PC-3 (cell line): ENCODE measurements around the gene PON1. TPM values are rescaled to one million over a fixed set of nuclear protein-coding genes. Genes with fewer than 3 reads are reported as not detected.

Experiments
- ATAC-seq: fragments of 200-7000 bp; cut with Tn5 transposase; 2 replicates; pipeline ENCODE4 v1.9.1; 2020; ENCODE audit warnings: mild to moderate bottlenecking, moderate library complexity
- BruUV-seq: library from RNA; stranded (reverse); fragments of 400-500 nt; replicated peaks from 2 replicates; lab custom pipeline; 2021; lab: Mats Ljungman, UMichigan
- CTCF ChIA-PET: fragments of 300-600 bp; sonication (Branson Sonifier 250); formaldehyde crosslinking; loops from one replicate; lab custom pipeline; 2022; ENCODE audit warnings: antibody characterized with exemption; lab: Charles Lee
- POLR2A ChIA-PET: fragments of 300-600 bp; sonication (Branson Sonifier 250); formaldehyde crosslinking; loops from one replicate; lab custom pipeline; 2022; ENCODE audit warnings: antibody characterized with exemption; ENCODE audit not compliant: unreplicated experiment; lab: Charles Lee
- DNase-seq: peaks from one replicate; pipeline ENCODE4 v3.0.0-alpha.2; 2015
- H2AFZ ChIP-seq: fragments of 300-600 bp; sonication (generic); 2 replicates; pipeline ENCODE4 v1.6.0; 2016; ENCODE audit warnings: antibody characterized with exemption, low read length
- H3F3A ChIP-seq: fragments of 300-600 bp; sonication (generic); one replicate; pipeline ENCODE4 v1.6.0; 2017; ENCODE audit warnings: antibody characterized with exemption, low read length, control low read depth, mild to moderate bottlenecking; ENCODE audit not compliant: unreplicated experiment
- H3K27ac ChIP-seq: fragments of 300-600 bp; sonication (generic); 2 replicates; pipeline ENCODE4 v1.5.1; 2016; ENCODE audit warnings: mild to moderate bottlenecking, low read length
- H3K27me3 ChIP-seq: fragments of 300-600 bp; sonication (generic); 2 replicates; pipeline ENCODE4 v1.6.1; 2016; ENCODE audit warnings: low read length, mixed read lengths
- H3K36me3 ChIP-seq: fragments of 300-600 bp; sonication (generic); 2 replicates; pipeline ENCODE4 v1.6.1; 2016; ENCODE audit warnings: low read depth, mixed run types, low read length, mixed read lengths
- H3K4me1 ChIP-seq: fragments of 300-600 bp; sonication (generic); 2 replicates; pipeline ENCODE4 v1.5.1; 2016; ENCODE audit warnings: low read length; ENCODE audit not compliant: insufficient read depth
- H3K4me2 ChIP-seq: fragments of 300-600 bp; sonication (generic); 2 replicates; pipeline ENCODE4 v1.6.0; 2016; ENCODE audit warnings: low read length
- H3K4me3 ChIP-seq: fragments of 300-600 bp; sonication (generic); 2 replicates; pipeline ENCODE4 v1.5.1; 2016; ENCODE audit warnings: mild to moderate bottlenecking, low read length, mixed read lengths
- H3K79me2 ChIP-seq: fragments of 300-600 bp; sonication (generic); 2 replicates; pipeline ENCODE4 v1.6.1; 2017; ENCODE audit warnings: low read length, mixed read lengths
- H3K9ac ChIP-seq: fragments of 300-600 bp; sonication (generic); 2 replicates; pipeline ENCODE4 v1.6.0; 2016; ENCODE audit warnings: mild to moderate bottlenecking, low read length
- H3K9me2 ChIP-seq: fragments of 300-600 bp; sonication (generic); replicated peaks from 2 replicates; pipeline ENCODE4 v1.6.1; 2016; ENCODE audit warnings: mixed run types, low read length, mixed read lengths
- H3K9me3 ChIP-seq: fragments of 300-600 bp; sonication (generic); 2 replicates; pipeline ENCODE4 v1.6.1; 2016; ENCODE audit warnings: low read length, mixed read lengths
- H4K20me1 ChIP-seq: fragments of 300-600 bp; sonication (generic); 2 replicates; pipeline ENCODE4 v1.6.1; 2016; ENCODE audit warnings: low read length, mixed read lengths
- EZH2 ChIP-seq: fragments of 300-600 bp; sonication (generic); IDR thresholded peaks from one replicate; pipeline ENCODE4 v1.6.1; 2017; ENCODE audit warnings: antibody characterized with exemption, mild to moderate bottlenecking, low read length; ENCODE audit not compliant: unreplicated experiment
- EZH2phosphoT487 ChIP-seq: fragments of 300-600 bp; sonication (generic); IDR thresholded peaks from 2 replicates; pipeline ENCODE4 v1.6.1; 2018; ENCODE audit warnings: mild to moderate bottlenecking, antibody characterized with exemption, low read length, borderline replicate concordance
- intact Hi-C: fragments of 100-400 bp; cut with micrococcal nuclease; formaldehyde crosslinking; loops from 2 replicates; pipeline ENCODE4 v1.9.0; 2023
- total RNA-seq: library from RNA; depleted of rRNA; stranded (reverse); fragments of >200 nt; gene quantifications from 2 replicates; pipeline ENCODE4 v1.2.3, GENCODE V29; 2014
- TF ChIP-seq, protein P1 (sequence below): fragments of 300-600 bp; sonication (generic); conservative IDR thresholded peaks from 2 replicates; pipeline ENCODE4 v1.5.1; 2017; ENCODE audit warnings: antibody characterized with exemption, low read depth, mild to moderate bottlenecking, low read length

PON1 gene
- total RNA-seq, 1 experiment from 2014 or later: not detected

- no peak overlapping the region for H3K4me2 ChIP-seq
- POLR2A ChIA-PET: no interaction called here
- no peak overlapping the region for H3K4me3 ChIP-seq
- CTCF ChIA-PET: no interaction called here
- ATAC-seq (no peak), DNase-seq (no peak)
- H4K20me1 ChIP-seq: no peaks in the 10 kb centered on the region
- H3K9me2 ChIP-seq: no peaks in the 10 kb centered on the region
- H3F3A ChIP-seq: no peaks in the 10 kb centered on the region
- H3K36me3 ChIP-seq: no peaks in the 10 kb centered on the region
- intact Hi-C loops: no loop called here
- no peaks in the 10 kb centered on the region for H3K79me2 ChIP-seq
- BruUV-seq: no TSS peak
- no peaks in the 10 kb centered on the region for H3K9me3 ChIP-seq
- no peak overlapping the region for H2AFZ ChIP-seq
- no peak overlapping the region for H3K27ac ChIP-seq
- no peak for TF ChIP-seq EZH2phosphoT487
- peaks cover 9% of the 10 kb centered on the region; the same call in 1 of the 2 replicates for H3K4me1 ChIP-seq
- H3K9ac ChIP-seq: no peak overlapping the region
- H3K27me3 ChIP-seq: no peaks in the 10 kb centered on the region
These were observed 14.4 kb downstream of the PON1 start for GRCh38 chr7:95309951-95310350.

DNA sequence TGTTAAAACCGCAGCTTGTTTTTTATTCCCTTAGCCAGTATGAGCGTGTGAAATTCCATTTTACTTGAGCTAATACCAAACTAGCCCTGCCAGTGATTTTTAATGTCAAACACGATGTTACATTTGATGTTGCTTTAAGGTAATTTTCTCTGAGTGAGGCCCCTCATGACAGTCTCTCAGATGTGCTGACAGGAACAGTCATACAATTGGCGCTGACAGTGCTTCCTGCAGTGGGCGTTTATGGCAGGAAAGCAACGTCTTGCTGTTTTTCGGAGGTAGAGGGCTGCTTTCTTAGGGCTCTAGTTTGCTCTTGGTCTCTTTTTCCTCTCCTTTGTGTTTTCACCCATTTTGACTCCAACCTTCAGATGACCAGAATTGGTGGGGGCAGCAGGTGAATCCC lies 19.3 kb downstream of the PON1 start:
- H3K9me2 ChIP-seq: no peaks in the 10 kb centered on the region
- no peak overlapping the region for H3K9ac ChIP-seq
- ChIA-PET POLR2A (no interaction called here), CTCF (no interaction called here)
- no peaks in the 10 kb centered on the region for H3K79me2 ChIP-seq
- H2AFZ ChIP-seq: no peak overlapping the region
- TF ChIP-seq EZH2 (no peak), EZH2phosphoT487 (no peak)
- TF ChIP-seq, protein P1, sequence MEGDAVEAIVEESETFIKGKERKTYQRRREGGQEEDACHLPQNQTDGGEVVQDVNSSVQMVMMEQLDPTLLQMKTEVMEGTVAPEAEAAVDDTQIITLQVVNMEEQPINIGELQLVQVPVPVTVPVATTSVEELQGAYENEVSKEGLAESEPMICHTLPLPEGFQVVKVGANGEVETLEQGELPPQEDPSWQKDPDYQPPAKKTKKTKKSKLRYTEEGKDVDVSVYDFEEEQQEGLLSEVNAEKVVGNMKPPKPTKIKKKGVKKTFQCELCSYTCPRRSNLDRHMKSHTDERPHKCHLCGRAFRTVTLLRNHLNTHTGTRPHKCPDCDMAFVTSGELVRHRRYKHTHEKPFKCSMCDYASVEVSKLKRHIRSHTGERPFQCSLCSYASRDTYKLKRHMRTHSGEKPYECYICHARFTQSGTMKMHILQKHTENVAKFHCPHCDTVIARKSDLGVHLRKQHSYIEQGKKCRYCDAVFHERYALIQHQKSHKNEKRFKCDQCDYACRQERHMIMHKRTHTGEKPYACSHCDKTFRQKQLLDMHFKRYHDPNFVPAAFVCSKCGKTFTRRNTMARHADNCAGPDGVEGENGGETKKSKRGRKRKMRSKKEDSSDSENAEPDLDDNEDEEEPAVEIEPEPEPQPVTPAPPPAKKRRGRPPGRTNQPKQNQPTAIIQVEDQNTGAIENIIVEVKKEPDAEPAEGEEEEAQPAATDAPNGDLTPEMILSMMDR: no peak
- no TSS peak for BruUV-seq
- H3K36me3 ChIP-seq: no peaks in the 10 kb centered on the region
- no peaks in the 10 kb centered on the region for H3K9me3 ChIP-seq
- no peaks in the 10 kb centered on the region for H3F3A ChIP-seq
- intact Hi-C loops: no loop called here
- H3K4me3 ChIP-seq: no peak overlapping the region
- peaks cover 9% of the 10 kb centered on the region; the same call in 1 of the 2 replicates for H3K4me1 ChIP-seq
- no peak overlapping the region for H3K4me2 ChIP-seq
- H3K27ac ChIP-seq: no peak overlapping the region
- no peaks in the 10 kb centered on the region for H4K20me1 ChIP-seq
- no peak for DNase-seq
- H3K27me3 ChIP-seq: no peaks in the 10 kb centered on the region
- ATAC-seq: no peak

DNA sequence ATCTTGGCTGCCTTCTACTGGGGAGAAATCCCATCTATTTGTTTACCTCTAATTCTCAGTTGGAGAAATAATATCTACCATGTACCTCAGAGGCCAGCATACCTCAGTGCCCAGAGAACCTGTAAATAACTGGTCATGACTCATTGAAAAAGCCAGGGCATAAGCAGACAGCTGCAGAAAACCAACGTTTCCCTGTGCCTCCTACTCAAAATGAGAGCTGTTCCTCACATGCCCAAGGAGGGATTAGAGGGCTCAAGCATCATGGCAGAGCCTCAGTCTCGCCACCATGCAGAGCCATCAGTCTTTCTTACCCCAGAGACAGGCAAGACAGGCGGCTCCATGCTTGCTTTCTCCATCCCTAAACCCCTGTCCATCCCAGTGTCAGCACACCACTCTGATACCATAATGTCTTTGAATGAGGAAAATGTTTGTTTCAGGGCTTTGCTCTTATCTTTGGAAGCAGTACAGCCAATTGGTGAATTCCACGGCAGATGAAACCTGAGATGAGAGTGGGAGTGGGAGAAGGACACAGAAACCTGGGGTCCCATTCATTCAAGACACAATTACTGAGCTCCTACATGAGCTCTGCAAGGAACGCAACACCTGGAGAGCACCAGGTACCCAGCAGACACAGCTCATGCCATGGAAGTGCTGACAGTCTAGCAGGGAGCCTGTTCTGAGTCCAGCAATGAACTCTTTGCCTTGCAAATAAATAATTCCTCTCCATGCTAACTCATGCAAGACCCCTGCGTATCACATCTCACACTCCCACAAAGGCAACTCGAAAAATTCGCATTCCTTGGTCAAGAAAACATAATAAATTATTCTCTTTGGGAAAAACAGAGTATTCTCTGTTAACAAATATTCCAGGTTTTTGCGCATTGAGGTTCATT lies 21.1 kb downstream of the PON1 start:
- no TSS peak for BruUV-seq
- Histone ChIP-seq H3K4me3 (no peak overlapping the region), H3K27me3 (no peaks in the 10 kb centered on the region), H3K4me2 (no peak overlapping the region), H3K36me3 (no peaks in the 10 kb centered on the region), H3K9me2 (no peaks in the 10 kb centered on the region), H4K20me1 (no peaks in the 10 kb centered on the region), H3K79me2 (no peaks in the 10 kb centered on the region), H3K4me1 (0 out of 2 replicates have a peak, but pooled peaks cover under 1% of the 10 kb centered on the region), H3K9me3 (no peaks in the 10 kb centered on the region), H3K27ac (no peak overlapping the region), H3K9ac (no peak overlapping the region), H2AFZ (no peak overlapping the region), H3F3A (no peaks in the 10 kb centered on the region)
- intact Hi-C loops: no loop called here
- TF ChIP-seq, protein P1: no peak
- TF ChIP-seq EZH2: no peak
- no peak for TF ChIP-seq EZH2phosphoT487
- DNase-seq (peak; percentile 16), ATAC-seq (peak; percentile 53; the same call in 1 of the 2 replicates)
- CTCF ChIA-PET: no interaction called here
- POLR2A ChIA-PET: no interaction called here
